IMR-90 (cell line): Measurements from ENCODE around the gene ANKRD30A. TPM values are rescaled to one million over a fixed set of nuclear protein-coding genes. Genes with fewer than 3 reads are reported as not detected.
"Not testable (repeated sequence)": the region's sequence is repeated elsewhere in the genome, so short reads cannot be mapped to it uniquely, and the experiment has no call there.

Experiments
- ATAC-seq: fragments of 200-7000 bp; cut with Tn5 transposase; 2 replicates; pipeline ENCODE4 v1.9.1; 2020; ENCODE audit warnings: low read depth, mild to moderate bottlenecking, moderate library complexity
- BruUV-seq: library from RNA; stranded (reverse); fragments of 400-500 nt; replicated peaks from 2 replicates; lab custom pipeline; 2021; lab: Mats Ljungman, UMichigan
- CTCF ChIA-PET: fragments of 300-600 bp; formaldehyde crosslinking; extraction: SDS; loops from one replicate; lab custom pipeline; 2021; ENCODE audit warnings: antibody characterized with exemption; lab: Yijun Ruan, JAX
- POLR2A ChIA-PET: fragments of 300-600 bp; sonication (Branson Sonifier 250); formaldehyde crosslinking; loops from one replicate; lab custom pipeline; 2022; ENCODE audit warnings: antibody characterized with exemption; ENCODE audit not compliant: unreplicated experiment; lab: Charles Lee
- DNase-seq: peaks from one replicate; pipeline ENCODE4 v3.0.0; 2013
- H2AFZ ChIP-seq: replicated peaks from 2 replicates; pipeline ENCODE3; 2013; ENCODE audit warnings: low read length, mild to moderate bottlenecking; ENCODE audit not compliant: poor library complexity
- H2AK5ac ChIP-seq: 2 replicates; pipeline ENCODE4 v1.6.1; 2013; ENCODE audit warnings: low read depth, low read length, inconsistent platforms
- H2AK9ac ChIP-seq: replicated peaks from 2 replicates; pipeline ENCODE3; 2013; ENCODE audit warnings: mild to moderate bottlenecking, low read depth, low read length, moderate library complexity; ENCODE audit not compliant: poor library complexity
- H2BK120ac ChIP-seq: 2 replicates; pipeline ENCODE4 v1.6.1; 2013; ENCODE audit warnings: low read depth, low read length, inconsistent platforms
- H2BK15ac ChIP-seq: 3 replicates; pipeline ENCODE4 v1.6.1; 2013; ENCODE audit warnings: low read depth, low read length, inconsistent platforms
- H2BK20ac ChIP-seq: 2 replicates; pipeline ENCODE4 v1.6.1; 2013; ENCODE audit warnings: low read depth, mild to moderate bottlenecking, inconsistent platforms, low read length, moderate library complexity
- H2BK5ac ChIP-seq: 2 replicates; pipeline ENCODE4 v1.6.1; 2013; ENCODE audit warnings: mild to moderate bottlenecking, low read depth, low read length, inconsistent platforms; ENCODE audit not compliant: poor library complexity, severe bottlenecking
- H3K14ac ChIP-seq: replicated peaks from 2 replicates; pipeline ENCODE4 v1.6.1; 2013; ENCODE audit warnings: low read depth, low read length, inconsistent platforms
- H3K18ac ChIP-seq: 2 replicates; pipeline ENCODE4 v1.6.1; 2013; ENCODE audit warnings: low read depth, low read length, control low read depth
- H3K23ac ChIP-seq: 2 replicates; pipeline ENCODE4 v1.6.1; 2013; ENCODE audit warnings: low read depth, low read length, inconsistent platforms
- H3K27ac ChIP-seq: 2 replicates; pipeline ENCODE4 v1.5.1; 2013; ENCODE audit warnings: mild to moderate bottlenecking, control low read depth, low read length; ENCODE audit not compliant: insufficient read depth
- H3K27me3 ChIP-seq: 2 replicates; pipeline ENCODE4 v1.6.1; 2013; ENCODE audit warnings: low read length; ENCODE audit not compliant: control insufficient read depth, insufficient read depth
- H3K36me3 ChIP-seq: 2 replicates; pipeline ENCODE4 v1.6.1; 2013; ENCODE audit warnings: low read length, mixed read lengths; ENCODE audit not compliant: control insufficient read depth, insufficient read depth
- H3K4ac ChIP-seq: 2 replicates; pipeline ENCODE4 v1.6.1; 2013; ENCODE audit warnings: low read depth, low read length, inconsistent platforms
- H3K4me1 ChIP-seq: 2 replicates; pipeline ENCODE4 v1.6.1; 2013; ENCODE audit warnings: low read length, mixed read lengths; ENCODE audit not compliant: control insufficient read depth, insufficient read depth
- H3K4me2 ChIP-seq: 2 replicates; pipeline ENCODE4 v1.6.1; 2013; ENCODE audit warnings: low read depth, mild to moderate bottlenecking, control low read depth, low read length, moderate library complexity
- H3K4me3 ChIP-seq: 2 replicates; pipeline ENCODE4 v1.5.1; 2013; ENCODE audit warnings: low read depth, mild to moderate bottlenecking, control low read depth, low read length, moderate library complexity; ENCODE audit not compliant: insufficient read depth
- H3K56ac ChIP-seq: 2 replicates; pipeline ENCODE4 v1.6.1; 2013; ENCODE audit warnings: low read length, inconsistent platforms; ENCODE audit not compliant: insufficient read depth; ENCODE audit errors: extremely low read depth
- H3K79me1 ChIP-seq, 2 experiments: 2 replicates each; pipeline ENCODE4 v1.6.1; 2013; ENCODE audit warnings: low read length in 2 of 2, inconsistent platforms in 1 of 2, low read depth in 1 of 2
- H3K9ac ChIP-seq: 2 replicates; pipeline ENCODE4 v1.6.1; 2013; ENCODE audit warnings: low read depth, low read length, control low read depth
- H3K9me1 ChIP-seq: 2 replicates; pipeline ENCODE4 v1.6.1; 2013; ENCODE audit warnings: low read length, inconsistent platforms; ENCODE audit not compliant: insufficient read depth
- H3K9me3 ChIP-seq: 2 replicates; pipeline ENCODE4 v1.6.1; 2013; ENCODE audit warnings: low read length; ENCODE audit not compliant: control insufficient read depth, insufficient read depth
- H4K20me1 ChIP-seq: 2 replicates; pipeline ENCODE4 v1.6.1; 2013; ENCODE audit warnings: low read length, inconsistent platforms; ENCODE audit not compliant: insufficient read depth
- H4K5ac ChIP-seq: 2 replicates; pipeline ENCODE4 v1.6.1; 2013; ENCODE audit warnings: mild to moderate bottlenecking, low read depth, low read length, control low read depth
- H4K8ac ChIP-seq, 2 experiments: 2 replicates each; pipeline ENCODE4 v1.6.1; 2013; ENCODE audit warnings: low read depth in 2 of 2, low read length in 2 of 2, control low read depth in 1 of 2, inconsistent platforms in 1 of 2
- H4K91ac ChIP-seq: 2 replicates; pipeline ENCODE4 v1.6.1; 2013; ENCODE audit warnings: low read depth, low read length, inconsistent platforms; ENCODE audit not compliant: insufficient read depth
- WGBS, 2 experiments: methylation state at CpG; one replicate each; pipeline versions ENCODE4 v1.1.5 to v1.1.7; 2013; ENCODE audit warnings: missing lambda C conversion rate in 2 of 2; ENCODE audit not compliant: insufficient read length in 1 of 2; ENCODE audit errors: extremely low coverage in 2 of 2; 5-methylcytosine and 5-hydroxymethylcytosine counted together
- dilution Hi-C: fragments of 300-500 bp; cut with HindIII; formaldehyde crosslinking; loops from one replicate; pipeline ENCODE4 v1.14.3; 2018; ENCODE audit warnings: low sequenced_read_pairs; ENCODE audit not compliant: unreplicated experiment
- in situ Hi-C: fragments of 300-500 bp; cut with MboI; formaldehyde crosslinking; loops from 3 replicates; pipeline ENCODE4 v1.14.3; 2019; ENCODE audit warnings: low sequenced_read_pairs, inconsistent platforms, mixed read lengths
- intact Hi-C: fragments of 100-400 bp; cut with micrococcal nuclease; formaldehyde crosslinking; loops from 2 replicates; pipeline ENCODE4 v1.10.0; 2022
- polyA plus RNA-seq, 3 experiments: library from polyadenylated mRNA; depleted of rRNA; stranded (reverse); fragments of >200 nt; gene quantifications; 2 replicates each; pipeline ENCODE4 v1.2.3, GENCODE V29; 2012; ENCODE audit warnings: low replicate concordance in 1 of 3
- total RNA-seq: library from RNA; depleted of rRNA; stranded (reverse); fragments of >200 nt; gene quantifications from 2 replicates; pipeline ENCODE4 v1.2.3, GENCODE V29; 2012

ANKRD30A gene
- total and polyA plus RNA-seq, 2 of the 4 experiments (the other 2 are of a cell fraction) = not detected

DNA sequence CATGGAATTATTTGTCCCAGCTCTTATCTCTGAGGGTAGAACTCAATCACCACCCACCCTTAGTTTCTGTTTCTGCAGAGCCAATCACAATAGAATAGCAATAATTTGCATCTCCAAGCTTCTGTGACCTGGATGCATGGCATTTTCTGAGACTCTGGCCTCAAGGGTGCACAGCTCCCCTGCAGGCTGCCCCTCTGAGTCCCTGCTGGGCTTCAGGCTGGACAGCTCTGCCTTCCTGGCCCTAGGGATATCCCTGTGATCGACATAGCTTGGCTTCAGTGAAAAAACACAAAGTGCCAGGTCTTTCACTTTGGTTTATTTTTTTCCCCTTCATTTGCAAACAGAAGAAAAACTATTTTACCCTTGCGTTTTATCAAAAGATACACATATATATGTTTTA is 275.4 kb downstream of the ANKRD30A start:
- H3K27me3 ChIP-seq, H3K79me1 ChIP-seq, H3K9me3 ChIP-seq, H3K56ac ChIP-seq, H4K20me1 ChIP-seq, H3K4ac ChIP-seq, H2AK9ac ChIP-seq, H4K91ac ChIP-seq, H2AK5ac ChIP-seq, H3K9ac ChIP-seq, H2BK15ac ChIP-seq, H2AFZ ChIP-seq, H3K18ac ChIP-seq, H3K4me3 ChIP-seq, DNase-seq, H2BK120ac ChIP-seq, H3K36me3 ChIP-seq, CTCF ChIA-PET, H3K14ac ChIP-seq, H3K4me2 ChIP-seq, H3K4me1 ChIP-seq, H4K8ac ChIP-seq, H3K27ac ChIP-seq, H2BK5ac ChIP-seq, dilution Hi-C loops, H2BK20ac ChIP-seq, BruUV-seq, H3K9me1 ChIP-seq, intact Hi-C loops, POLR2A ChIA-PET, in situ Hi-C loops, ATAC-seq, H4K5ac ChIP-seq, H3K23ac ChIP-seq: not testable (repeated sequence)
- no CpG with 5 or more reads among the region's 2 CpGs for WGBS, 2 experiments
